ENCODE data around the gene CTRB1. TPM values are rescaled to one million over a fixed set of nuclear protein-coding genes. Genes with fewer than 3 reads are reported as not detected.
"Not testable (repeated sequence)": the region's sequence is repeated elsewhere in the genome, so short reads cannot be mapped to it uniquely, and the experiment has no call there.

CTRB1 gene
- total and polyA plus RNA-seq, 2 donors (not counting 3 experiments of a cell fraction or from before 2014, with no cell fraction given) = not detected

GRCh38 chr16:75272097-75272551 is 53.3 kb downstream of the CTRB1 start:
- CTCF ChIA-PET = interaction anchor here (1.3 kb wide), 1 partner anchor 11 kb away, joined by 6 read pairs; no protein-coding TSS in a partner anchor
- BruUV-seq (replicated peaks) = no TSS peak
- peaks cover 22% of the 10 kb centered on the region for H3K4me1 ChIP-seq (ENCODE audit: control insufficient read depth, extremely low read depth, insufficient read depth, low read length)
- no peaks in the 10 kb centered on the region for H3K79me2 ChIP-seq (ENCODE audit: control insufficient read depth, insufficient read depth, low read length)
- DNase-seq (ENCODE audit: low read depth, low spot score) (no peak), FAIRE-seq (no peak)
- TF ChIP-seq CTCF (IDR thresholded peaks at IDR 0.05; ENCODE audit: extremely low read depth in 1 of 2, insufficient read depth in 1 of 2, low read depth in 1 of 2, low read length in 2 of 2) (no peak), MYC (IDR thresholded peaks at IDR 0.05; ENCODE audit: low read depth, low read length) (no peak), EZH2 (IDR thresholded peaks at IDR 0.05; ENCODE audit: borderline replicate concordance, low read depth, low read length, severe bottlenecking) (no peak), GATA2 (IDR thresholded peaks at IDR 0.05; ENCODE audit: insufficient read depth, insufficient read length, low read depth, low read length) (no peak), FOS (IDR thresholded peaks at IDR 0.05; ENCODE audit: borderline replicate concordance, insufficient read depth, low read length) (no peak), POLR2A (IDR thresholded peaks at IDR 0.05; ENCODE audit: low read depth, low read length) (no peak), JUN (IDR thresholded peaks at IDR 0.05; ENCODE audit: borderline replicate concordance, insufficient read depth, insufficient read length, low read depth) (no peak)
- H3K36me3 ChIP-seq (ENCODE audit: control insufficient read depth in 2 of 2, extremely low read depth in 1 of 2, insufficient read depth in 2 of 2, low read length in 2 of 2) = no peaks in the 10 kb centered on the region
- no peaks in the 10 kb centered on the region for H3K27me3 ChIP-seq (ENCODE audit: control insufficient read depth in 2 of 2, insufficient read depth in 2 of 2, low read length in 2 of 2)
- no peak overlapping the region for H3K4me2 ChIP-seq (ENCODE audit: insufficient read depth, low read length)
- POLR2A ChIA-PET = no interaction called here
- no peaks in the 10 kb centered on the region for H4K20me1 ChIP-seq (replicated peaks; ENCODE audit: control insufficient read depth, extremely low read depth, insufficient read depth, low read length)
- H2AFZ ChIP-seq (ENCODE audit: low read depth, low read length) = peak overlapping the region; percentile 65
- no peak overlapping the region for H3K9ac ChIP-seq (replicated peaks; ENCODE audit: extremely low read depth, insufficient read depth, low read length)
- dilution Hi-C loops (cut with MboI; ENCODE audit: extremely low pct_ligation_motif_present, low sequenced_read_pairs) (no loop called here), intact Hi-C loops (cut with micrococcal nuclease) (loop anchor here (2.0 kb wide), 1 partner anchor 17 kb away; no protein-coding TSS in a partner anchor)
- no peaks in the 10 kb centered on the region for H3K9me3 ChIP-seq (replicated peaks; ENCODE audit: control insufficient read depth, insufficient read depth, low read length)
- H3K4me3 ChIP-seq (replicated peaks in 1 of 3; ENCODE audit: insufficient read depth in 1 of 3, low read depth in 1 of 3, low read length in 3 of 3) = no peak overlapping the region
- no peak overlapping the region for H3K27ac ChIP-seq (ENCODE audit: insufficient read depth, low read depth, low read length)
- H3K9me1 ChIP-seq (replicated peaks; ENCODE audit: control insufficient read depth, extremely low read depth, insufficient read depth, low read length) = no peaks in the 10 kb centered on the region

GRCh38 chr16:75272629-75273028 is 53.8 kb downstream of the CTRB1 start:
- H3K4me1 ChIP-seq (ENCODE audit: control insufficient read depth, extremely low read depth, insufficient read depth, low read length) = peaks cover 22% of the 10 kb centered on the region
- H3K4me2 ChIP-seq (ENCODE audit: insufficient read depth, low read length); BruUV-seq (replicated peaks); H3K9ac ChIP-seq (replicated peaks; ENCODE audit: extremely low read depth, insufficient read depth, low read length); H3K36me3 ChIP-seq (ENCODE audit: control insufficient read depth in 2 of 2, extremely low read depth in 1 of 2, insufficient read depth in 2 of 2, low read length in 2 of 2); POLR2A ChIA-PET; H4K20me1 ChIP-seq (replicated peaks; ENCODE audit: control insufficient read depth, extremely low read depth, insufficient read depth, low read length); FAIRE-seq; H3K4me3 ChIP-seq (replicated peaks in 1 of 3; ENCODE audit: insufficient read depth in 1 of 3, low read depth in 1 of 3, low read length in 3 of 3); H2AFZ ChIP-seq (ENCODE audit: low read depth, low read length); DNase-seq (ENCODE audit: low read depth, low spot score); H3K9me1 ChIP-seq (replicated peaks; ENCODE audit: control insufficient read depth, extremely low read depth, insufficient read depth, low read length); H3K27me3 ChIP-seq (ENCODE audit: control insufficient read depth in 2 of 2, insufficient read depth in 2 of 2, low read length in 2 of 2); H3K9me3 ChIP-seq (replicated peaks; ENCODE audit: control insufficient read depth, insufficient read depth, low read length); H3K27ac ChIP-seq (ENCODE audit: insufficient read depth, low read depth, low read length); dilution Hi-C loops (cut with MboI; ENCODE audit: extremely low pct_ligation_motif_present, low sequenced_read_pairs); H3K79me2 ChIP-seq (ENCODE audit: control insufficient read depth, insufficient read depth, low read length): not testable (repeated sequence)
- intact Hi-C loops (cut with micrococcal nuclease) = loop anchor here (2.0 kb wide), 1 partner anchor 16 kb away; no protein-coding TSS in a partner anchor
- CTCF ChIA-PET = interaction anchor here (1.0 to 1.3 kb wide), 2 partner anchors 11 to 113 kb away, joined by 3 to 6 read pairs; no protein-coding TSS in a partner anchor

Data from endothelial cell of umbilical vein (primary cell).